HG03159 (cell line): ENCODE results near the gene TBC1D25.
A peak's percentile ranks its signal among the peaks of the same experiment; 100 is the strongest.

Source experiments
- ATAC-seq: cut with Tn5 transposase; IDR thresholded peaks from one replicate; pipeline ENCODE4 v1.9.1; 2021; ENCODE audit warnings: mild to moderate bottlenecking, moderate library complexity; ENCODE audit not compliant: unreplicated experiment

The TBC1D25 gene

GRCh38 chrX:48539345-48540027, at the start of gene TBC1D25:
TSS of gene TBC1D25 (plus strand) at chrX:48539714. CDS start at chrX:48539798, 84 bp downstream.
- ATAC-seq, result peak; percentile 85

GRCh38 chrX:48489892-48490291, 49.6 kb upstream of the TBC1D25 start:
- no peak for ATAC-seq

- ATAC-seq, result no peak
Measured at GRCh38 chrX:48490661-48491060, 48.9 kb upstream of the TBC1D25 start.

- no peak for ATAC-seq
Measured at GRCh38 chrX:48491809-48492208, 47.7 kb upstream of the TBC1D25 start.

GRCh38 chrX:48492293-48492910, 47.1 kb upstream of the TBC1D25 start:
- ATAC-seq, result no peak

- ATAC-seq, result no peak
Measured at GRCh38 chrX:48493890-48494364, 45.6 kb upstream of the TBC1D25 start.

- no peak for ATAC-seq
Measured at GRCh38 chrX:48496660-48497059, 42.9 kb upstream of the TBC1D25 start.

GRCh38 chrX:48497871-48498270, 41.6 kb upstream of the TBC1D25 start:
- ATAC-seq, result no peak

- no peak for ATAC-seq
Measured at GRCh38 chrX:48498374-48498809, 41.1 kb upstream of the TBC1D25 start.

GRCh38 chrX:48504261-48504660, 35.3 kb upstream of the TBC1D25 start:
- no peak for ATAC-seq

- no peak for ATAC-seq
Measured at GRCh38 chrX:48505481-48505880, 34.0 kb upstream of the TBC1D25 start.

GRCh38 chrX:48507246-48507645, 32.3 kb upstream of the TBC1D25 start:
- no peak for ATAC-seq

GRCh38 chrX:48508400-48509244, 30.9 kb upstream of the TBC1D25 start, which contains the start of gene PORCN:
TSS of gene PORCN (plus strand) at chrX:48508992. CDS start at chrX:48509821, 829 bp downstream.
- ATAC-seq, result peak; percentile 74

- peak; percentile 13 for ATAC-seq
Measured at GRCh38 chrX:48509245-48509590, 30.3 kb upstream of the TBC1D25 start.

- ATAC-seq, result no peak
Measured at GRCh38 chrX:48509619-48510018, 29.9 kb upstream of the TBC1D25 start.

GRCh38 chrX:48511560-48511959, 28.0 kb upstream of the TBC1D25 start:
- ATAC-seq, result no peak

- no peak for ATAC-seq
Measured at GRCh38 chrX:48512371-48512935, 27.1 kb upstream of the TBC1D25 start.

- ATAC-seq, result no peak
Measured at GRCh38 chrX:48513670-48514069, 25.8 kb upstream of the TBC1D25 start.

GRCh38 chrX:48514126-48514806, 25.2 kb upstream of the TBC1D25 start:
- ATAC-seq, result no peak

- no peak for ATAC-seq
Measured at GRCh38 chrX:48514868-48515460, 24.6 kb upstream of the TBC1D25 start.
